ENCODE results near the gene SYNE1.
"Not testable (repeated sequence)": the region's sequence is repeated elsewhere in the genome, so short reads cannot be mapped to it uniquely, and the experiment has no call there.

SYNE1 gene

DNA sequence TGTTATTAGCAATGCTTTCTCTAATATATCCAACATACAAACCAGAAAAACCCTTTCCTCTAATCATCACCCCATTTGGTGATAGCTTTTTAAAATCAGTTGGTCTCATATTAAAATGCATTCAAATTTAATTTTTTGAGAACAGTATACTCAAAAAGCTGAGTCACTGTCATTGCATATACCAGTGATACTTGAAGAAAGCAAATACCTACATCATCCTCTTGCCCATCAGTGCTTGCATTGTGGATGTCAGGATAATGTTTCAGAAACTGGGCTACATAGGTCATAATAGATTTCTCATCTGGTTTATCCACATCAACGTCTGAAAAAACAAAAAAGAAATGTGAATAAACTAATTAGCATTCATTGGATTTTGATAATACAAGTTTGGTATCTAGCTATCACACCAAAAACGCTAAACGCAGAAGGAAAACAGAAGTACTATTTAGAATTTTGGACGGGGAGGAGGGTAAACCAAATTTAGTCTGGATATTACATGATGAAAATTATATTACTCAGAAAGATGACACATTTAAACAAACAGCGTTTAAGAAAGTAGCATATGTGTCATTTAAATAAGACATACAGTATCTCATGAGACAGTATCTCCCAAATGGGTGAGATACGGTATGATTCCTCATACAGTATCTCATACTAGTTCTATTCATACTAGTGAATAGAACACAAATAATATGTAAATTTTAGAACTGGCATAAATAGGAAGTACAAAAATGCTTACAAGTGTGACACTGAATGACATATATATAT is 134.6 kb downstream of the SYNE1 start:
- no peak overlapping the region for H3K4me3 Mint-ChIP-seq
- no peak for DNase-seq
- H3K9me3 Mint-ChIP-seq = no peaks in the 10 kb centered on the region
- no peaks in the 10 kb centered on the region for H3K4me1 Mint-ChIP-seq
- H3K27ac Mint-ChIP-seq = no peak overlapping the region
- no peaks in the 10 kb centered on the region for H3K36me3 Mint-ChIP-seq
- CTCF ChIA-PET = no interaction called here
- H3K27me3 Mint-ChIP-seq = no peaks in the 10 kb centered on the region

DNA sequence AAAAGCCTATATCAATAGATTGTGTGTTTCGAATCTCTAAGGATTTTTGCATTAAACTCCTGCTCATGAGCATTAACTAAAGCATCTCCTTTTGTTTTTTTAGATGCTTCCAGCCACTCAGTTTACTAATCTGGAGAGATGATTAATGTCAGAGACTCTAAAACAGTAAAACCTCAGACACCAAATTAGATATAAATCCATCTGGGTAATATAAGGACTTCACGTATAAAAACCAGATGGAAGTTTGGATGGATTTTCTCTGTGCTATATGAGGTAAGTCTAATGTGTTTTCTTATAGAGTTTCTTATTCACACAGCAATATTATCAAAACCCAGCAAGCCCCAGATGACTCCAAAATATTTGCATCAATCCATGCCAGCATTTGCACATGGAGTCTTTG is 137.2 kb downstream of the SYNE1 start:
- CTCF ChIA-PET = interaction anchor here (0.9 kb wide), 1 partner anchor 32 kb away, joined by 3 read pairs; no protein-coding TSS in a partner anchor
- no peak overlapping the region for H3K27ac Mint-ChIP-seq
- DNase-seq = no peak
- no peaks in the 10 kb centered on the region for H3K27me3 Mint-ChIP-seq
- H3K36me3 Mint-ChIP-seq = no peaks in the 10 kb centered on the region
- H3K4me1 Mint-ChIP-seq = no peaks in the 10 kb centered on the region
- no peaks in the 10 kb centered on the region for H3K9me3 Mint-ChIP-seq
- no peak overlapping the region for H3K4me3 Mint-ChIP-seq

DNA sequence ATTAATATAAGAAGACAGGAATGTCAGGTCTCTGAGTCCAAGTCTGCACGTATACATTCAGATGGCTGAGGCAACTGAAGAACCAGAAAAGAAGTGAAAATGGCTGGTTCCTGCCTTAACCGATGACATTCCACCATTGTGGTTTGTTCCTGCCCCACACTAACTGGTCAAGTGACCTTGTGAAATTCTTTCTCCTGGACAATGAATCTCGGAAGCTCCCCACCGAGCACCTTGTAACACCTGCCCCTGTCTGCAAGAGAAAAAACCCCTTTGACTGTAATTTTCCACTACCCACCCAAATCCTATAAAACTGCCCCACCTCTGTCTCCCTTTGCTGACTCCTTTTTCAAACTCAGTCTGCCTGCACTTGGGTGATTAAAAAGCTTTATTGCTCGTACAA is 140.4 kb downstream of the SYNE1 start:
- H3K27ac Mint-ChIP-seq = no peak overlapping the region
- no peak overlapping the region for H3K4me3 Mint-ChIP-seq
- CTCF ChIA-PET = no interaction called here
- no peaks in the 10 kb centered on the region for H3K36me3 Mint-ChIP-seq
- no peaks in the 10 kb centered on the region for H3K4me1 Mint-ChIP-seq
- H3K27me3 Mint-ChIP-seq = no peaks in the 10 kb centered on the region
- no peak for DNase-seq
- no peaks in the 10 kb centered on the region for H3K9me3 Mint-ChIP-seq

DNA sequence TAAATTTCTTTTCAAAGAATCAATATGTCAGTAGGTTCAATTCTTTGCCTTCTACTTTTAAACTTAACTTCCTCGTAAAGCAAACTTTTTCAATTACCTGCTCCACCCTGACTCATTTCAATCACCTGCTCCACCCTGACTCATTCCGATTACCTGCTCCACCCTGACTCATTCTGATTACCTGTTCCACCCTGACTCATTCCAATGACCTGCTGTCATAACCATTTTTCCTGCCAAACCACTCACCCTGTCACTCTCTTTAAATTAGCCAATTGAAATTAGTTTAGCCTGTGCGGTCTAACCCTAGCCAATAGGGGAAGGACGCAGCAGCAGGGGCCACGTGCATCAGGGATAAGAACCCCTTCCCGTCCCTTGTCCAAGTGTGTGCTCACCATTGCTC is 141.7 kb downstream of the SYNE1 start:
- H3K4me1 Mint-ChIP-seq, H3K27ac Mint-ChIP-seq, CTCF ChIA-PET, H3K27me3 Mint-ChIP-seq, H3K36me3 Mint-ChIP-seq, H3K4me3 Mint-ChIP-seq, H3K9me3 Mint-ChIP-seq, DNase-seq: not testable (repeated sequence)

DNA sequence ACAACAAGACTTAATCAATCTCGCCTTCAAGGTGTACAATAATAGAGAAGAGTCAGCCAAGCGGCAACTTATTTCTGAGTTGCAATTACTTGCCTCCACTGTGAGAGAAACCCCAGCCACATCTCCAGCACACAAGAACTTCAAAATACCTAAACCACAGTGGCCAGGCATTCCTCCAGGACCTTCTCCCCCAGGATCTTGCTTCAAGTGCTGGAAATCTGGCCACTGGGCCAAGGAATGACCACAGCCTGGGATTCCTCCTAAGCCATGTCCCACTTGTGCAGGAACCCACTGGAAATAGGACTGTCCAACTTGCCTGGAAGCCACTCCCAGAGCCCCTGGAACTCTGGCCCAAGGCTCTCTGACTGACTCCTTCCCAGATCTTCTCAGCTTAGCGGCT is 144.9 kb downstream of the SYNE1 start:
- H3K27me3 Mint-ChIP-seq, H3K9me3 Mint-ChIP-seq, DNase-seq, H3K36me3 Mint-ChIP-seq, H3K4me1 Mint-ChIP-seq, H3K4me3 Mint-ChIP-seq, H3K27ac Mint-ChIP-seq, CTCF ChIA-PET: not testable (repeated sequence)

DNA sequence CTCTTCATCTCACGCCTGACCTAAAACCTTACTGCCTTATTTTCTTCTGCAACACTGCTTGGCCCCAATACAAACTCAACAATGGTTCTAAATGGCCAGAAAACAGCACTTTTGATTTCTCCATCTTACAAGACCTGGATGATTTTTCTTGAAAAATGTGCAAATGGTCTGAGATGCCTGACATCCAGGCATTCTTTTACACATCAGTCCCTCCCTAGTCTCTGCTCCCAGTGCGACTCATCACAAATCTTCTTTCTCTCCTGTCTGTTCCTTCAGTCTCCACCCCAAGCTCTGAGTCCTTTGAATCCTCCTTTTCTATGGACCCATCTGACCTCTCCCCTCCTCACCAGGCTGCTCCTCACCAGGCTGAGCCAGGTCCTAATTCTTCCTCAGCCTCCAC is 145.7 kb downstream of the SYNE1 start:
- H3K27ac Mint-ChIP-seq, DNase-seq, CTCF ChIA-PET, H3K4me1 Mint-ChIP-seq, H3K4me3 Mint-ChIP-seq, H3K36me3 Mint-ChIP-seq, H3K9me3 Mint-ChIP-seq, H3K27me3 Mint-ChIP-seq: not testable (repeated sequence)

DNA sequence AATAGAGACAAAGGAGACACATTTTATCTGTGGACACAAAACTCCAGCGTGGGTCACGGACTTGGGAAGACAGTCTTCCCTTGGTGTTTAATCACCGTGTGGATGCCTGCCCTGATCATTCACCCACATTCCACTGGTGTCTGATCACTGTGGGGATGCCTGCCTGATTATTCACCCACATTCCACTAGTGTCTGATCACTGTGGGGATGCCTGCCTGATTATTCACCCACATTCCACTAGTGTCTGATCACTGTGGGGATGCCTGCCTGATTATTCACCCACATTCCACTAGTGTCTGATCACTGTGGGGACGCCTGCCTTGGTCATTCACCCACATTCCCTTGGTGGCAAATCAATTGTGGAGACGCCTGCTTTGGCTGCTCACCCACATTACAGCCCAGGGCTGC is 146.2 kb downstream of the SYNE1 start:
- H3K4me1 Mint-ChIP-seq, H3K27ac Mint-ChIP-seq, H3K36me3 Mint-ChIP-seq, DNase-seq, CTCF ChIA-PET, H3K27me3 Mint-ChIP-seq, H3K9me3 Mint-ChIP-seq, H3K4me3 Mint-ChIP-seq: not testable (repeated sequence)

DNA sequence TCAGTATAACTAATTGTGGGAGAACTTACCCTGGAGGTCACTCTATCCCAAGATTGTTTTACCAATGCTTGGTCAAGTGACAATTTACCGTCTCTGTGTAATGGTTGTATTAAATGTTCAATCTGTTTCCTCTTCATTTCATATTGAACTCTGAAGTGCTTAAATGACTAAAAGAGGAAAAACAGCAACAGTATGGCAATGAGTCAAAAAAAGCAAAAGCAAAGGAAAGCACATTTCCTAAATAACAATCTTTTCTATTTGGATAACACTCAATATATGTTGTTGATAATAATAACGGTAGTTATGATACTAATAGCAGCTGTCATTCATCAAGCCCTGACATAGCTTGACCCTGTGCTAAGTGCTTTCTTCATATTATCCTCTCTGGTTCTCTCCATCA is 152.4 kb downstream of the SYNE1 start:
- H3K27ac Mint-ChIP-seq = no peak overlapping the region
- CTCF ChIA-PET = interaction anchor here (1.1 kb wide), 1 partner anchor 469 kb away, joined by 3 read pairs; no protein-coding TSS in a partner anchor
- no peak for DNase-seq
- no peaks in the 10 kb centered on the region for H3K4me1 Mint-ChIP-seq
- H3K27me3 Mint-ChIP-seq = no peaks in the 10 kb centered on the region
- H3K9me3 Mint-ChIP-seq = no peaks in the 10 kb centered on the region
- H3K4me3 Mint-ChIP-seq = no peak overlapping the region
- no peaks in the 10 kb centered on the region for H3K36me3 Mint-ChIP-seq

DNA sequence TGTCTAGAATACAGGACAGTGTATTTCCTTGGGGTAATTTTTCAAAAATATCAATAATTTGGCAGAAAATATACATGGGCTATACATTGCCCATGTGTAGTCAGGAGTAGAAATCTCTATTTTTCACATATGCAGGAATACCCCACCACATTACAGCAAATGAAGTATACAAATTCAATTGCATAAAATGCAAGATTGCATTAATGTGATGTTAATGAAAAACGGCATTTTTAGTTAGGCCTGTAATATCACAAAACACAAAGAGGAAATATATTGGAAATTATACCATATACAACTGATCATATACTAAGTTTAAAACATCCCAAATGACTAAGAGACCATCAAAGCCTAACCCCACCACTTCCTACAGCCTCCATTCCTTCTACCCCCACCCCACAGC is 154.9 kb downstream of the SYNE1 start:
- no peak overlapping the region for H3K4me3 Mint-ChIP-seq
- H3K9me3 Mint-ChIP-seq = no peaks in the 10 kb centered on the region
- H3K27me3 Mint-ChIP-seq = no peaks in the 10 kb centered on the region
- no peaks in the 10 kb centered on the region for H3K4me1 Mint-ChIP-seq
- H3K27ac Mint-ChIP-seq = no peak overlapping the region
- H3K36me3 Mint-ChIP-seq = no peaks in the 10 kb centered on the region
- DNase-seq = no peak
- CTCF ChIA-PET = interaction anchor here (0.6 kb wide), 1 partner anchor 195 kb away, joined by 3 read pairs; no protein-coding TSS in a partner anchor

DNA sequence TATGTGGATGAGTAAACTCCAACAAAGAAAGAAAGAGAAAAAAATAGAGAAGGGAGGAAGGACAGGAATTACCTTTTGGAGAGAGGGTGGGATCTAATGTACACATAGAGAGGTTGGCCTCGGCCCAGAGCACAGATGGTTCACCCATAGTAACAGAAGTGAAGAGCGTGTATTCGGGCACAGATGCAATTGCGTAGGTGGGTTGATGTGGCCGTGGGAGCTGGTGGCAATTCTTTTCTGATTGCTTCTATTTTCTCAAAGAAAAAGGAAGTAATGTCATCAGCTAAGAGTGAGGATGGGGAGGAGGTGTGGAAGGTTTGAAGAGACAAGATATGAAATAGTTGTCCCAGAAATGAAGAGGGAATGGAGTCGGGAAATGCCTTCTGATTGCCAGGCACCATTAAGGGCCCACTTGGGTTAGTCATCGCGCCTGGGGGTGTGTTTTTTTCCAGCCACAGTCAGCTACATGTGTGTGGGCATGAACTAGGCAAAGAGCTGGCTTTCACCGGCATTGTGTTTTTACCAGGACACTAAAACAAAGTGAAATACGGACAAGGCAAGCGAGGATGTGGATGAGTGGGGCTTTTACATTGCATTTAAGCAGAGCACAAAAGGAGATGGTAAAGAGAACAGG is 158.7 kb downstream of the SYNE1 start:
- no peak overlapping the region for H3K4me3 Mint-ChIP-seq
- no peaks in the 10 kb centered on the region for H3K36me3 Mint-ChIP-seq
- no peaks in the 10 kb centered on the region for H3K4me1 Mint-ChIP-seq
- no peak for DNase-seq
- H3K27me3 Mint-ChIP-seq = no peaks in the 10 kb centered on the region
- no peak overlapping the region for H3K27ac Mint-ChIP-seq
- CTCF ChIA-PET = no interaction called here
- H3K9me3 Mint-ChIP-seq = no peaks in the 10 kb centered on the region

DNA sequence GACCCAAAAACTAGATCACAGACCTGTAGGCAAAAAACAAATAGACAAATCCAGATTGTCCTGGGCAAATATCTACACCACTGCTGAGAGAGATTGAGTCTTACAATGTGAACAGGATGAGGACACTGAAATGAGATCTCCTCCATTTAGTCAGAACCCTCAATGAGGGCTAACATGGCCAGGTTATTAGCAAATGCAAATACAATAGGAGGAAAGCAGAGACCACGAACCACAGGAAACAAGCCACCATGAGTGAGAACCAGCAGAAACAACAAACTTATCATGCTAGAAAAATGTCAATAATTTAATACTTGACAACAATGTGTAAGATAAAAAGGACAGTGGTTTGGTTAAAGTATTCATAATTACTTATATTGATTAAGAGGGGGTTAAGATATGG is 162.8 kb downstream of the SYNE1 start:
- CTCF ChIA-PET = no interaction called here

DNA sequence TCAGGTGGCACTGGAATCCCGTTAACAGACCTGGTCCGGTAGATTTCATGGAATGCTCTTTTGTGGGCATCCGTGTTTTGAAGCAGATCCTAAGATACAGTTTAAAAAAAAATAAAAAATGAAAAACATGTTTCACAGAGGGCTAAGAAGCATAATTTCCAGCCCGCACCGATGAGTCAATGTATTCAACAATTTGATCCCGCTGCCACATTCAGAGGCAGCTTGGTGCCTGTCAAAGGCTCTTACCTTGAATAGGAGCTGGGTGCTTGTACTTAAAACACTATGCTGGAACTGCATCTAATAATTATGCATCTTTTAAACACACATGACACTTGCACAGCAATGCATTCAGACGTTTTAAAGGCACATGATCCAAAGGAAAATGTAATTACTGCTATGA is 164.8 kb downstream of the SYNE1 start:
- Mint-ChIP-seq H3K27ac (no peak overlapping the region), H3K27me3 (no peaks in the 10 kb centered on the region), H3K9me3 (no peaks in the 10 kb centered on the region), H3K4me1 (no peaks in the 10 kb centered on the region), H3K36me3 (no peaks in the 10 kb centered on the region), H3K4me3 (no peak overlapping the region)
- DNase-seq = no peak
- CTCF ChIA-PET = no interaction called here

More for the DNA sequence above, 162.8 kb downstream of the SYNE1 start:
- DNase-seq = no peak
- Mint-ChIP-seq H3K4me1 (no peaks in the 10 kb centered on the region), H3K36me3 (no peaks in the 10 kb centered on the region), H3K27me3 (no peaks in the 10 kb centered on the region), H3K9me3 (no peaks in the 10 kb centered on the region), H3K4me3 (no peak overlapping the region), H3K27ac (no peak overlapping the region)

DNA sequence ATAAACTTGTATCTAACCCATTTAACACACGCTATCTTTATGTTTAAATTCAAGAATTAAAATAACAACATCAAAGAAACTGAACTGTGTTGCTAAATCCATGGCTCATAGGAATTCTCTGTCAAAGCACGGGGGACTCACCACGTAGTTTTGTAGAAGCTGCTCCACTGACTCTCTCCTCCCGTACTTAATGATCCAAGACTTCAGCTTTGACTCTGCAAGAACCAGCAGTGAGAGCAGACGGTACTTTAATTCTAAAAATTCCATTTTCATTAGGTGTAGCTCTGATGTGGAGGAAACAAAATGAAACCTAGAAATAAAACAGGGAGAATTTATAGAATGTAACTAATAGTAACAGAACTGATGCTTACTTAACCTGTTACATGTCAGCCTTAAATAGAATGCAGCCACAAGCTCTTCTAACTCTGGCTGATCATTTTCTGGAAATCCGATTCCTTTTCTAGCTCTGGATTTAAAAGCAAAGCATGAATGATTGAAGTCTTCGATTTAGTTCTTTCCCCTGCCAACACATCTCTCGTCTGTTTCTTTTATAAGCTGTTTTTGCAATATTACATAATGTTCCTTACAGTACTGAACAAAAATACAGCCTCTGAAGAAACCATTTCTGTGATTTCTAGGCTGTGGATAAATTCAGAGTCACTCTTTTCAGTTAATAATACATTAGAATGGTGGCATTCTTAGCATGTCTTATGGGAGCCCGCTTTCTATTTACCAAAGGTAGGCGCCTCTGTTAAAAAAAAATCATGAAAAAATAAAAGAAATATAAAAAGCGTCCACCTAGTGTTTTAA is 165.5 kb downstream of the SYNE1 start:
- Mint-ChIP-seq H3K4me1 (no peaks in the 10 kb centered on the region), H3K9me3 (no peaks in the 10 kb centered on the region), H3K27me3 (no peaks in the 10 kb centered on the region), H3K36me3 (no peaks in the 10 kb centered on the region), H3K4me3 (no peak overlapping the region), H3K27ac (no peak overlapping the region)
- CTCF ChIA-PET = no interaction called here
- DNase-seq = no peak

DNA sequence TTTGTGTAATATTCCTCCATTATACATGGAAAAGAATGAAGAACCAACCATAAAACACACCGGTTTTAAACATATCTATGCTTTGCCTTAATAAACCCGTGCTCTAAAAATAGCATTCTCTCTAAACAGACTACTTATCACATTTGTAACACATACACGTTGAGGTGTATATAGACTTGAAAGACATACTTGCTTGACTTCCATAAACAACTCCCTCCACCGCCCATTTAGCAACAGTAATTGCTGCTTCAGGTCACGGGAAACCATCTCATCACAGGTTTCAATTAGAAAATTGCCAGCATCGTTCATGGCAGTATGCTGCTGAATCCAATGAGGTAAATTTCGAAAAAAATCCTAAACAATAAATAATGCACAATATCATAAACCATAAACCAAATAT is 174.0 kb downstream of the SYNE1 start:
- Mint-ChIP-seq H3K36me3 (no peaks in the 10 kb centered on the region), H3K27ac (no peak overlapping the region), H3K27me3 (no peaks in the 10 kb centered on the region), H3K4me3 (no peak overlapping the region), H3K9me3 (no peaks in the 10 kb centered on the region), H3K4me1 (peaks cover 8% of the 10 kb centered on the region)
- CTCF ChIA-PET = no interaction called here
- DNase-seq = no peak

DNA sequence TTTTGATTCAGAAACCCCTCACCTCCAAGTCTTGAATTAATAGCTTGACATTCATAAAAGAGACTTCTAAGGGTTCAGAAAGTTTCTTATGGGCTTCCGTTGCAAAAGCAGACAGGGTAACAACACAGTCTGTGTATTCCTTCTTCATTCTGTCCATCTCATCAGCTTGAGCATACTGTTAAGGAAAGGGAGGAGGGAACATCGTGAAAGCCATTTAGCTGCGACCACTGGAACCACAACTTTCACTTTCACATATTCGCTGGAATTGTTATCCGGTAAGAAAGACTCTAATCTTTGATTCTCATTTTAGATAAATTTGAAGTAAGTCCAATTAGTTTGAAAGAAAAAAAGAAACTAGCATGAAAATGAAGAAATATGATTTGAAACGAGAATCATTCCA is 174.4 kb downstream of the SYNE1 start:
- no peaks in the 10 kb centered on the region for H3K27me3 Mint-ChIP-seq
- CTCF ChIA-PET = no interaction called here
- no peak overlapping the region for H3K27ac Mint-ChIP-seq
- DNase-seq = no peak
- H3K36me3 Mint-ChIP-seq = no peaks in the 10 kb centered on the region
- H3K9me3 Mint-ChIP-seq = no peaks in the 10 kb centered on the region
- H3K4me1 Mint-ChIP-seq = peaks cover 8% of the 10 kb centered on the region
- no peak overlapping the region for H3K4me3 Mint-ChIP-seq
